Ishikawa (cell line): ENCODE data around the gene MN1.

Experiments used
- EP300 ChIP-seq: IDR thresholded peaks from 2 replicates; pipeline ENCODE4 v1.6.1; 2012; ENCODE audit warnings: borderline replicate concordance
- FOXM1 ChIP-seq: IDR thresholded peaks from 2 replicates; pipeline ENCODE4 v1.6.1; 2012; ENCODE audit warnings: low read depth, borderline replicate concordance
- MAX ChIP-seq: IDR thresholded peaks from 2 replicates; pipeline ENCODE4 v1.6.1; 2012
- RAD21 ChIP-seq: IDR thresholded peaks from 2 replicates; pipeline ENCODE4 v1.6.1; 2012; ENCODE audit warnings: low read depth
- REST ChIP-seq: IDR thresholded peaks from 2 replicates; pipeline ENCODE4 v1.6.1; 2012; ENCODE audit warnings: low read depth, mild to moderate bottlenecking
- TEAD4 ChIP-seq: IDR thresholded peaks from 2 replicates; pipeline ENCODE4 v1.6.1; 2012

DNA sequence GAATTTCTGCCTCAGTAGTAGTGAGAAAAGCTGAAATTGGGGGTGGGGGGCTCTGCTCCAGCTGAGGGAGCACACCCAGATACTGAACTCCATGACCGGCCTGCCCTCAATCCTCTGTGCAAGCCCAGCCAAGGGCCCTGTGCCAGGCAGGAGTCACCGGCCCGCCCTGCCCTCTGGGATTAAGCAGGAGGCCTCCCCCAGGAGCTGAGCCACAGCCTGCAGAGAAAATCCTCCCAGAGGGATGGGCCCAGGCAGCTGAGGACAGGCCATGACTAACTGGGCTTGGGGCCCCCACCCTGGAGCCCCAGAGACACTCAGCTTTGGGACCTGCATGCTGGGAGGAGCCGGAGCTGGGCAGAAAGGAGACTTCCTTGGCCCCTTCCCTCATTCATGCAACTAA lies 48.8 kb downstream of the MN1 start:
- TF ChIP-seq MAX (no peak), EP300 (no peak), FOXM1 (no peak), TEAD4 (no peak), REST (no peak), RAD21 (no peak)
